ENCODE results near the gene NAA50. TPM values are rescaled to one million over a fixed set of nuclear protein-coding genes. Genes with fewer than 3 reads are reported as not detected.

NAA50 gene
- total and polyA plus RNA-seq, 2 of the 13 experiments (the other 11 are each of a cell fraction or from before 2014, with no cell fraction given), result 30.2 to 233 TPM

- no peak for TF ChIP-seq FOXP4 (CRISPR knock-in tag; IDR thresholded peaks at IDR 0.05)
- no peak for TF ChIP-seq GZF1 (CRISPR knock-in tag; IDR thresholded peaks at IDR 0.05)
- no peak for TF ChIP-seq GMEB2 (CRISPR knock-in tag; IDR thresholded peaks at IDR 0.05; ENCODE audit: low read depth)
- 0 out of 4 replicates have a peak, but pooled peaks have one; percentile 12 to 34 for TF ChIP-seq HMGXB4 (CRISPR knock-in tag; IDR thresholded peaks at IDR 0.05; ENCODE audit: borderline replicate concordance in 1 of 2, low read depth in 1 of 2)
- no peak for TF ChIP-seq ZNF740 (CRISPR knock-in tag; IDR thresholded peaks at IDR 0.05)
- no peak for TF ChIP-seq ZNF18 (CRISPR knock-in tag; IDR thresholded peaks at IDR 0.05; ENCODE audit: insufficient replicate concordance)
- no peak for TF ChIP-seq ZNF670 (CRISPR knock-in tag; IDR thresholded peaks at IDR 0.05; ENCODE audit: borderline replicate concordance)
- no peak for TF ChIP-seq EHMT2 (IDR thresholded peaks at IDR 0.05; ENCODE audit: borderline replicate concordance, low read depth, low read length)
- 0 out of 2 replicates have a peak, but pooled peaks have one; percentile 7 for TF ChIP-seq ZNF124 (CRISPR knock-in tag; IDR thresholded peaks at IDR 0.05)
- TF ChIP-seq ZNF572 (CRISPR knock-in tag; IDR thresholded peaks at IDR 0.05), result no peak
- TF ChIP-seq ZNF709 (CRISPR knock-in tag; IDR thresholded peaks at IDR 0.05), result no peak
- TF ChIP-seq CCDC6 (CRISPR knock-in tag; IDR thresholded peaks at IDR 0.05), result no peak; the same call in 1 of the 2 replicates
- TF ChIP-seq HOXA3 (CRISPR knock-in tag; IDR thresholded peaks at IDR 0.05), result 0 out of 2 replicates have a peak, but pooled peaks have one; percentile 37
- no peak for TF ChIP-seq ARID3A (IDR thresholded peaks at IDR 0.05; ENCODE audit: low read depth, low read length)
- no peak for TF ChIP-seq AKAP8 (CRISPR knock-in tag; IDR thresholded peaks at IDR 0.05)
- no peak for TF ChIP-seq KDM3A (CRISPR knock-in tag; IDR thresholded peaks at IDR 0.05; ENCODE audit: low read depth)
- TF ChIP-seq ZBTB44 (CRISPR knock-in tag; IDR thresholded peaks at IDR 0.05), result no peak
Observed at GRCh38 chr3:113696658-113697499, 49.2 kb downstream of the NAA50 start (continued).

Data from HepG2 (cell line).